ENCODE data around the gene BAIAP2L1.

BAIAP2L1 gene

DNA sequence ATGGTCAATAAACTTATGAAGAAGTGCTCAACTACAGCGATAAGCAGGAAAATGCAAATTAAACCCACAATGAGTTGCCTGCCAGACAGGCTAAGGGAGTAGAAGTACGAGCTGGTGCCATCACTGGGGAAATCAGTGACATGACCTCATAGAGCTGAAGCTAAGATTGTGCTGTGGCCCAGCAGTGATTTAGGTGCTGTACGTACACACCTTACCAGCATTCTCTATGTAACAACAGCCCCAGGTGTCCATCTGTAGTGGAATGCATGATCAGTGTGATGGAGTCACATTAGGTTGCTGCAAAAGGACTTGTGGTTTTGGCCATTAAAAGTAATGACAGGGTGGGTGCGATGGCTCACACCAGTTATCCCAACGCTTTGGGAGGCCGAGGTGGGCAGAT, 143.2 kb downstream of the BAIAP2L1 start:
- no peak for DNase-seq

DNA sequence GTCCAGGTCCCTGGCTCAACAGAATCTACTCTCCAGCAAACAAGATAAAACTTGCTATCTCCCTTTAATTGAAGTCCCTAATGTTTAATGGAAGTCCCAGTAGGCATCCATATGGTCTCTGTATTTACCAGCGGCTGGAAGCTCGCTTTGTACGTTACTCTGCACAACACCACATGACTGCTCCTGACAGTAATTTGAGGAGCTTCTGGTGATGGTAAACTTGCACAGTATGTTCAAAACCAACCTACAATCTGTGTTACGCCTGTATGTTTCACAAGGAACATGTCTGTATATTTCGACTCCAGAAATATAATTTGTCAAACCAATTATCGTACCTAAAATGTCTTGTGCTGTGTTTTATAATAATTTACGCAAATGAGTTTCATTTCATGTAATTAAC, 144.5 kb downstream of the BAIAP2L1 start:
- no peak for DNase-seq

DNA sequence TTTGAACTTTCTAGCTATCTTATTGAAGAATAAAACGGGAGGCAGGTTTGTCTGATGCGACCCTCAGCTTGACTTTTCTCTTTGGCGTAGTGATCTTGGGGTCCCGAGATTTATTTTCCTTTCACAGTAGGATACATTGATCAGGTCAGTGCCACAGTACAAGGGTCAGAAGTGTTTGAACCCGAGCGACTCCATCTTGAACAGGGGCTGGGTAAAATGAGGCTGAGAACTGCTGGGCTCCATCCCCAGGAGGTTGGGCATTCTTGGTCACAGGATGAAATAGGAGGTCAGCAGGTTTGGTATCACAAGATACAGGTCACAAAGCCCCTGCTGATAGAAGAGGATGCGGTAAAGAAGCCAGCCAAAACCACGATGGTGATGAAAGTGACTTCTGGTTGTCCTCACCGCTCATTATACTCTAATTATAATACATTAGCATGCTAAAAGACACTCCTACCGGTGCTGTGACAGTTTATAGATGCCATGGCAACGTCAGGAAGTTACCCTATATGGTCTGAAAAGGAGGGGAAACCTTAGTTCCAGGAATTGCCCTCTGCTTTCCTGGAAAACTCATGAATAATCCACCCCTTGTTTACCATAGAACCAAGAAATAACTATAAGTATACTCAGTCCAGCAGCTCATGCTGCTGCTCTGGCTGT, 145.8 kb downstream of the BAIAP2L1 start:
- DNase-seq = peak in 1 of 5 donors; percentile 82

DNA sequence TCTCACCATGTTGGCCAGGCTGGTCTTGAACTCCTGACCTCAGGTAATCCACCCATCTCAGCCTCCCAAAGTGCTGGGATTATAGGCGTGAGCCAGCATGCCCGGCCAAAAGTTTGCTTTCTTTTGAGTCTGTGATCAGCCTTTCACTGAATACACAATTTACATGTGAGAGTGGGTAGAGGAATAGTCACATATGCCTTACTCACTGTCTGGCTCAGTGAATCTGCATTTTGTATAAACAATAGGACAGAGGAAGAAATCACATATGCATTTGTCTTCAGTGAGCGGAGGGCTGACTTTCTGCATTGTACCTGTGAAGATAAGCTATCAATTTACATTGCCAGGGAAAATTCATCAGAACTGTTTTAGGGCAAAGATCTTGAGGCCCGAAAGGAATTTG, 146.4 kb downstream of the BAIAP2L1 start:
- DNase-seq = no peak

DNA sequence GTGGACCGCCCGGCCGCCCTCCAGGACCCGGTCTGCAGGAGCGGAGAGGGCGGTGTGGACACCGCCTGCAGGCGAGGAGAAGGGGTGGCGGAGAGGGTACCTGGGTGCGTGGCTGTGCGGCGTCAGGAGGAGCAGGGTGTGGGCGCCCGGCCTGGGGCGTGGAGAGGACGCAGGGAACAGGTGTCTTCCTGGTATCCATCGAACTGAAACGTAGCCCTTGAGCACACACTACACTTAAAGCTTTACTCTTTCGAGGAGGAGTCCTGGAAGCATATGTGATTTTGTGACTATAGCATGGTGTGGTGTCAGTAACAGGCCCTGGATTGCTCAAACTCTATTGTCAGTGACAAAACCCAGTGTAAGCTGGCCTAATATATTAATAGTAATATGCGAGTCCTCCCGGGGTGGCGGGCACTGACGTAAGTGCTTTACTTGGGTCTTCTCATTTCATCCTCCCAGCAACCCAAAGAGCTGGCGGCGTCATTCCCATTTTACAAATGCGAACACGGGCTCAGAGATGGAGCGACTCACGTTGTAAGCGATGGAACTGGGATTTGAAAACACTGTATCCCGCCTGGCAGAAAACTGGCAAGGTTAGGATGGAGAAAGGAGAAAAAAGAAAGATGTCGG, 148.3 kb downstream of the BAIAP2L1 start:
- DNase-seq = no peak

DNA sequence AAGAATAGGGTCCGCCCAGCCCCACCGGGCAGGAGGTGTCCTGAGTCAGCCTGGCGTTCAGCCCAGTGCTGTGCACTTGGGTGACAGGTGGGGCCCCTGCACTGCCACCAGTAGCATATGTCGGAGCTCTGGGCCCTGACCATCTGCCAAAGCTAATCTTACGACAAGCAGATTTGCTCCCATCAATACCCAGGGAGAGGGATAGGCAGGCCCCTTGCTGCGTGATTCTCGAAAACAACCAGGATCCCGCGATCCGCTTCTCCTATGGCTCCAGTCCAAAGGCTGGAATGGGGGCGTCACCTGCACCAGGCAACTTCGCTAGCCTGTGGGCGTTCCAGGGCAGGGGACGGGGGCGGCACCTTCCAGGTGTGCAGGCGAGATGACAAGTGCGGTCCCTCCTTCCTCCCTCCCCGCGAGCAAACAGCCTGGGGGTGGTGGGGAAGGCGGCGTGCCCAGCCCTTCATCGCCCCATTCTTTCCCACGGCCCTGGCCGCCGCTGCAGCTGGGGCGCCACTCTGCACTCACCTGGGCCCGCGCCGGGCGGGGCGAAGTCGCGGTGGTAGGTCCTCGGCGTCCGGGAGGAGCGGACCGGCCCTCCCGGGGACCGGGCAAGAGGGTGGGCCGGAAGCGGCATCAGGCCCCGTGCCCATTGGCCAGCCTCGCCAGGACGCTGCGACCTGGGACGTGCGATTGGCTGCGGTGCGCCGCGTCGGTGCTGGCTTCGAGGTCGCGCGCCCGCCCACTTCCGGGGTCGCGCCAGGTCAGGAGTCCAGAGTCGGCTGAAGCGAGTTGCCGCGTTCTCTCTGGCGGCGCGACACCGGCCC, 149.1 kb downstream of the BAIAP2L1 start, which contains the start of gene TECPR1:
TECPR1 (minus strand) TSS at position 632 of the 824 bp plus-strand sequence. CDS start 6,086 bp downstream, outside the sequence.
- peak; percentile 77 to 91 (median 81) for DNase-seq

DNA sequence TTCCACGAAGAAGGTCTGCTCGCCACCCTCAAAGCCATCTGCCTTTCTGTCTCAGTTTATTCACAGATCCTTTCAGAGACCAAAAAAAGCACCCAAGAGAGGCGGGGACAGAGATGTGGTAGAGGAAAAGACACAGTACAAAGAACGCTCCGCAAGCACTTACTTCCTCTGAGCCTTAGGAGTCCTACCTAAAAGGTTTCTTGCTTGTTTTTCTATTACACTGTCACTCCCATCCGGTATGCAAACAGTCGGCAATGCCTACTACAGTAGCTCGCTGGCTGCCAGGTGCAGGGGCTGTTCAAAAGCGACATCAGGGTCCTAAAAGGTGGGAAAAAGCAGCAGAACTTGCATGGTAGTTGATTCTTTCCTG, 149.7 kb downstream of the BAIAP2L1 start:
- DNase-seq = peak in 3 of 5 donors; percentile 21 to 74 (median 43)

DNA sequence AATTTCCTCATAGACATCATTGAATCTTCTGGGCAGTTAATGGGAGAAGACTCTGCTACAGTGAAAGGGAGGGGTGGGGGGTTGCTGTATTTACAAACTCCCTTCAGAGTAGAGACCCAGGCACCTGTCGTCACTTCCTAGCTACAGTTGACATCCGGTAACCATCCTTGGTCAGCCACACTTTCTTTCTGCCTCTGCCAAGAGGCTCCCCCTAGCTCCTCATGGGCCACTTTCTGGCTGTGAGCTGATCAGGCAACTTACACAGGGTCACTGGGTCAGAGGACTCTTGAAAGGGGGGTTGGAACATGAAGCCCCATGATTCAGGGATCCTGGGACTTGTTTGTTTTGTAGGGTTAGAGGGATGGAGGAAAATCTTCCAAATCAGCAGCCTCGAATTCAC, 150.1 kb downstream of the BAIAP2L1 start:
- DNase-seq = peak in 2 of 5 donors; percentile 39 to 77

DNA sequence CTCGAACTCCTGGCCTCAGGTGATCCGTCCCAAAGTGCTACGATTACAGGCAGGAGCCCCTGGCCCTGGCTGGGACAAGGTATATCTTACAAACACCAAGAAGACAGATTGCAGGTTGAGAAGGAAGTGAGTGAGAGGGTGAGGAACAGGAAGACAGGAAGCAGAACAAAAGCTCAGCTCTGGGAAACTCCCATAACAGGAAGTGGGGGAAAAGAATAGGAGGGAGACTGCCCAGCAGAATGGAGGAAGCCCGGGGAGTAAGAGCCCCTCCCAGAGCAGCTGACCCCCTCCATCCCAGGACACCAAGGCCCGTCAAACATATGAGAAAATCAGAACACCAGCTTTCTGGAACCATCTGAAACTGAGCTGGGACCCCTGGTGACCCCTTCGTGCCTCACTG, 151.8 kb downstream of the BAIAP2L1 start:
- peak in 1 of 5 donors; percentile 8 for DNase-seq

DNA sequence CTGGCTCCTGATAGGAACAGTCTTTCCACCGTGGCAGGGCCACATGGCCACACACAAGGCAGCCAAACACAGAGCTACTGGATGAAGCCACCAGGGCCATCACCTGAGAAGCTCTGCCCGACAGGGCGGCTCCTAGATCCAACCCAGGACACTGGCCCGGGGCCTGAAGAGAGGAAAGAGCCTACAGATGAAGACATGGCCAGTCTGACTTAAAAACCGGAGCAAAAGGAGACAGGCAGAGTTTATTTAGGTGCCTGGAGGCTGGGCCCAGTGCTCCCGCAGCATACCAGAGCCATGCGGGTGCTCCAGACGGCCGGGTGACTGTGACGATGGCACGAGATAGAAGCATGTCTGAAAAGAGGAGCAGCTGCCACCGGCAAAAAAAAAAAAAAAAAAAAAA, 152.7 kb downstream of the BAIAP2L1 start:
- DNase-seq = no peak

DNA sequence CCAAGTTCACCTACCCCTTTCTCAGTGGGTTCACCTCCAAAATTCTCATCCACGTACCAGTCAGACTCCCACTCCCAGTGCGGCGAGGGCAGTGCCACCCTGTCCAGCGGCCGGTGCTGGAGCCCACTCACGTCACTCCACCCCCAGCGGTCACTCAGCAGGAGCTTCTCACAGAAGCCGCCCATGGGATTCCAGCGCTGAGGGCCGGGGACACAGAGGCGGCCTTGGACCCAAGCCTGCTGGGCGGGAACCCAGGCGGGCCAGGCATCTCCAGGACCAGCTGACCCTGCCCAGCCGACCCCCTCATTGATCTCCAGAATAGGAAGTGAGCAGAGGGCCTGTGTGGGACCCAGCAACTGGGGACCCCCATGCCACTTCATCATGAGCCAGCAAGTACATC, 156.0 kb downstream of the BAIAP2L1 start:
- no peak for DNase-seq

DNA sequence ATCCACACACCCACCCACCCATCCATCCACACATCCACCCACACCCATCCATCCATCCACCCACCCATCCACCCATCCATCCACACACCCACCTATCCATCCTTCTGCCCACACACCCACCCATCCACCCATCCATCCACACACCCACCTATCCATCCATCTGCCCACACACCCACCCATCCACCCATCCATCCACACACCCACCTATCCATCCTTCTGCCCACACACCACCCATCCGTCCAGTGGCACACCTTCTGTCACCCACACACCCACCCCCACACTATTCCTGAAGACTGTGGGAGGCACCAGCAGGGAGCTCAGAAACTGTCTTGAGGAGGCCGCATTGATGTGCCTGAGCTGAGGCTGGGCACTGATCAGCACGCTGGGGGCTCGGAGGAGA, 158.0 kb downstream of the BAIAP2L1 start:
- no peak for DNase-seq

DNA sequence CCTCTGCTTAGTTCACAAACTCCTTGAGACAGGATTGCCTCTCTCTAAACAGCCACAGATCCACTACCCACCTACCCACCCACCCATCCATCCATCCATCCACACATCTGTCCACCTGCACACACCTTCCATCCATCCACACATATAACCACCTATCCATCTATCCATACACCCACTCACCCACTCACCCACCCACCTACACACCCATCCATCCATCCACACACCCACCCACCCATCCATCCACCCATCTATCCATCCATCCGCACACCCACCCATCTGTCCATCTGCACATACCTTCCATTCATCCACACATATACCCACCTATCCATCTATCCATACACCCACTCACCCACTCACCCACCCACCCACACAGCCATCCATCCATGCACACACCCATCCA, 158.5 kb downstream of the BAIAP2L1 start:
- DNase-seq = no peak

DNA sequence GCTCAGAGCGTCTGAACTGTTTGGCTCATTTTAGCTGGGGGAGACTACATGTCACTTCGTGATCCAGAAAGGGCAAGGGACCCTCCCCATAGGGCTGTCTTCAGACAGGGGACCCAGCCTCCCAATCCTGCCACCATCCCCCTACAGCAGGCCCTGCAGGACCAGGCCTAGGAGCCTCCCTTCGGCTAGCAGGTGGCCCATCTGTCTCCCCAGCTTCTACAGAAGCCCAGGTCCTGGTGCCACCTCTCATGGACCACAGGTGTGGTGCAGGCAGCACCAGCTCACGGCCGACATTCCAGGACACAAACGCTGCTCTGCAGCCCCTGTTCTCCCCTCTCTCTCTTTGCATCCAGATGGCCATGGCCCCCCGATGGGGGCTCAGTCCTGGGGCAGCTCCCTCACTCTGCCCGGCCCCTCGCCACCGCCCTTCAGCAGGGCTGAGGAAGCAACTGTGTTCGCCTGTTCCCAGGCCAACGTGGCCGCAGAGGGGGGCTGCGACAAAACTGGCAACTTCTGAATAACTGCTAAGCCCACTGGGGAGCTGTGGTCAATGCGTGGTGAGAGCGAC, 159.1 kb downstream of the BAIAP2L1 start:
- DNase-seq = no peak

Measured in T-helper 1 cell (primary cell).